Lower lobe of right lung (tissue), 2 donors: Measurements from ENCODE around the gene PALLD. TPM values are rescaled to one million over a fixed set of nuclear protein-coding genes. Genes with fewer than 3 reads are reported as not detected.

Experiments
- ATAC-seq, 2 donors: fragments of 200-7000 bp; cut with Tn5 transposase; one replicate each; pipeline ENCODE4 v1.9.1; 2020 to 2022; ENCODE audit warnings: mild to moderate bottlenecking in 2 of 2, moderate library complexity in 2 of 2
- DNase-seq: peaks from one replicate; pipeline ENCODE4 v3.0.0-alpha.2; 2020
- H3K27ac ChIP-seq: fragments of 200-600 bp; one replicate; pipeline ENCODE4 v1.8.0; 2022
- H3K27me3 ChIP-seq: fragments of 200-600 bp; one replicate; pipeline ENCODE4 v1.8.0; 2022; ENCODE audit warnings: low read depth
- H3K36me3 ChIP-seq: fragments of 200-600 bp; one replicate; pipeline ENCODE4 v1.8.0; 2022; ENCODE audit warnings: mild to moderate bottlenecking
- H3K4me1 ChIP-seq: fragments of 200-600 bp; one replicate; pipeline ENCODE4 v1.8.0; 2022
- H3K4me3 ChIP-seq: fragments of 200-600 bp; one replicate; pipeline ENCODE4 v1.8.0; 2022; ENCODE audit warnings: mild to moderate bottlenecking
- H3K9me3 ChIP-seq: fragments of 200-600 bp; one replicate; pipeline ENCODE4 v1.8.0; 2022
- intact Hi-C: fragments of 100-400 bp; cut with DNase I; formaldehyde crosslinking; loops from one replicate; pipeline ENCODE4 v1.11.0; 2022
- total RNA-seq: library from RNA; stranded (reverse); fragmentation: NEBNext Ultra II Directional; extraction: Animal tissue kit (Norgen Biotek cat#: 25700); gene quantifications from one replicate; pipeline ENCODE4 v1.2.1, GENCODE V29; 2021
- TF ChIP-seq, protein P1 (sequence below): fragments of 200-600 bp; IDR thresholded peaks from one replicate; pipeline ENCODE4 v1.8.0; 2022; ENCODE audit warnings: antibody characterized with exemption, mild to moderate bottlenecking
- donor health status: DM: no; HTN: yes; CAD: no; lungs with severe emphysema.

Gene PALLD
- total RNA-seq, 1 donor from 2014 or later = 91.9 TPM

DNA sequence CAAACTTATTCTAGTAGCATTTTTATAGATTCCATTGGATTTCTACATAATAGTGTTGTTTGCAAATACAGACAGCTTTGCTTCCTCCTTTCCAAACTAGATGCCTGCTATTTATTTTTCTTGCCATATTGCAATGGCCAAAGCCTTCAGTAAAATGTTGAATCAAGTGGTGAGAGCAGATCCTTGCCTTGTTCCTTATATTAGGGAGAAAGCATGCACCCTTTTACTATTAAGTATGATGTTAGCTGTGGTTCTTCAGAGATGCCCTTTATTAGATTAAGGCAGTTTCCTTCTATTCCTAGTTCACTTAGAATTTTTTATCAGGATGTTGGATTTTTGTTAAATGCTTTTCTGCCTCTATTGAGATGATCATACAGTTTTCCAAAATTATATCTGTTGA, 279.5 kb downstream of the PALLD start:
- peaks cover 9% of the 10 kb centered on the region for H3K9me3 ChIP-seq
- no peaks in the 10 kb centered on the region for H3K4me1 ChIP-seq
- ATAC-seq (no peak), DNase-seq (no peak)
- H3K4me3 ChIP-seq = no peak overlapping the region
- no peaks in the 10 kb centered on the region for H3K36me3 ChIP-seq
- H3K27ac ChIP-seq = no peak overlapping the region
- TF ChIP-seq, protein P1, sequence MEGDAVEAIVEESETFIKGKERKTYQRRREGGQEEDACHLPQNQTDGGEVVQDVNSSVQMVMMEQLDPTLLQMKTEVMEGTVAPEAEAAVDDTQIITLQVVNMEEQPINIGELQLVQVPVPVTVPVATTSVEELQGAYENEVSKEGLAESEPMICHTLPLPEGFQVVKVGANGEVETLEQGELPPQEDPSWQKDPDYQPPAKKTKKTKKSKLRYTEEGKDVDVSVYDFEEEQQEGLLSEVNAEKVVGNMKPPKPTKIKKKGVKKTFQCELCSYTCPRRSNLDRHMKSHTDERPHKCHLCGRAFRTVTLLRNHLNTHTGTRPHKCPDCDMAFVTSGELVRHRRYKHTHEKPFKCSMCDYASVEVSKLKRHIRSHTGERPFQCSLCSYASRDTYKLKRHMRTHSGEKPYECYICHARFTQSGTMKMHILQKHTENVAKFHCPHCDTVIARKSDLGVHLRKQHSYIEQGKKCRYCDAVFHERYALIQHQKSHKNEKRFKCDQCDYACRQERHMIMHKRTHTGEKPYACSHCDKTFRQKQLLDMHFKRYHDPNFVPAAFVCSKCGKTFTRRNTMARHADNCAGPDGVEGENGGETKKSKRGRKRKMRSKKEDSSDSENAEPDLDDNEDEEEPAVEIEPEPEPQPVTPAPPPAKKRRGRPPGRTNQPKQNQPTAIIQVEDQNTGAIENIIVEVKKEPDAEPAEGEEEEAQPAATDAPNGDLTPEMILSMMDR = no peak
- intact Hi-C loops = no loop called here
- no peaks in the 10 kb centered on the region for H3K27me3 ChIP-seq

- TF ChIP-seq, protein P1 = no peak
- H3K27me3 ChIP-seq = no peaks in the 10 kb centered on the region
- H3K9me3 ChIP-seq = peaks cover 9% of the 10 kb centered on the region
- H3K36me3 ChIP-seq = no peaks in the 10 kb centered on the region
- H3K4me3 ChIP-seq = no peak overlapping the region
- ATAC-seq (no peak), DNase-seq (no peak)
- intact Hi-C loops = no loop called here
- no peak overlapping the region for H3K27ac ChIP-seq
- H3K4me1 ChIP-seq = no peaks in the 10 kb centered on the region
Observed at GRCh38 chr4:168777277-168777965, 280.6 kb downstream of the PALLD start.

GRCh38 chr4:168781341-168781740, 284.5 kb downstream of the PALLD start:
- Histone ChIP-seq H3K27me3 (no peaks in the 10 kb centered on the region), H3K4me1 (no peaks in the 10 kb centered on the region), H3K27ac (no peak overlapping the region), H3K9me3 (peaks cover 3% of the 10 kb centered on the region), H3K36me3 (no peaks in the 10 kb centered on the region), H3K4me3 (no peak overlapping the region)
- DNase-seq (no peak), ATAC-seq (no peak)
- TF ChIP-seq, protein P1 = no peak
- intact Hi-C loops = no loop called here

- Histone ChIP-seq H3K36me3 (no peaks in the 10 kb centered on the region), H3K27me3 (no peaks in the 10 kb centered on the region), H3K9me3 (no peaks in the 10 kb centered on the region), H3K27ac (no peak overlapping the region), H3K4me3 (no peak overlapping the region), H3K4me1 (no peaks in the 10 kb centered on the region)
- ATAC-seq = no peak
- TF ChIP-seq, protein P1 = no peak
- DNase-seq = no peak
- intact Hi-C loops = no loop called here
Observed at GRCh38 chr4:168781926-168782325, 285.1 kb downstream of the PALLD start.

DNA sequence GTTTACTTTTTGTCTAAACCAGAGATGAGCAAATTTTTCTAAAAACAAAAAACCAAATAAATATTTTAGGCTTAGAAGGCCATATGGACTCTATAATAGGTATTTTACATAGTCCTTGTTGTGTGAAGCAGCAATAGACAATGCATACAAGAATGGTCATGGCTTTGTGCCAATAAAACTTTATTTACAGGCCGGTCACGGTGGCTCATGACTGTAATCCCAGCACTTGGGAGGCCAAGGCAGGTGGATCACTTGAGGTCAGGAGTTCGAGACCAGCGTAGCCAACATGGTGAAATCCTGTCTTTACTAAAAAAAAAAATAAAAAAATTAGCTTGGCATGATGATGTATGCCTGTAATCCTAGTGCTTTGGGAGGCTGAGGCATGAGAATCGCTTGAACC, 285.6 kb downstream of the PALLD start:
- Histone ChIP-seq H3K27me3 (no peaks in the 10 kb centered on the region), H3K36me3 (no peaks in the 10 kb centered on the region), H3K27ac (no peak overlapping the region), H3K4me1 (no peaks in the 10 kb centered on the region), H3K4me3 (no peak overlapping the region), H3K9me3 (no peaks in the 10 kb centered on the region)
- intact Hi-C loops = no loop called here
- no peak for DNase-seq
- TF ChIP-seq, protein P1 = no peak
- ATAC-seq = no peak
